Choroid plexus epithelial cell (primary cell): Measurements from ENCODE around the gene SMIM10L2A.

ENCODE experiments used
- DNase-seq: peaks from one replicate; pipeline ENCODE4 v3.0.0-alpha.2; 2010; ENCODE audit warnings: low read depth
- H3K4me3 ChIP-seq: 2 replicates; pipeline ENCODE4 v1.5.1; 2011; ENCODE audit warnings: low read depth, mild to moderate bottlenecking, control low read depth, low read length, moderate library complexity
- CTCF ChIP-seq: conservative IDR thresholded peaks from 2 replicates; pipeline ENCODE4 v1.5.1; 2011; ENCODE audit warnings: low read depth, mild to moderate bottlenecking, control low read depth, inconsistent platforms, low read length, moderate library complexity

The SMIM10L2A gene

GRCh38 chrX:135389717-135390116 is 32.0 kb upstream of the SMIM10L2A start:
- DNase-seq, result no peak
- no peak overlapping the region for H3K4me3 ChIP-seq
- TF ChIP-seq CTCF, result no peak

DNA sequence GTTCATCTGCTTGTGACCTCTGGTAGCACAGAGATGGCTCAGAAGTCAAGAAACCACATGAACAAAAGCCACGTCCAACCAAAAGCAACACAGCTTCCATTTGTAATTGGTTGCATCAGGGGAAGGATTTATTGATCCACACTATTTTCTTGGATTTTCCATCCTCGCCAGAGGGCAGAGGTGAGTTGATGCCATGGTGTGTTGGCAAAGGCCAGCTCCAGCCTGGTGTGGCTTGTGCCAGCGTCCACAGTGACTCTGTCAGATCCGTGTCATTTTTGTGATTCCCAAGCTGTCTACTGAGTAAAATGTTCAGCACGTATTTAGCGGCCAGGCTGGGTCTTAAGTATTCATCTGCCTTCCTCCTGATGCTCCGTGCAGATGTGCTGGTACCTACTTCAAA is 30.0 kb upstream of the SMIM10L2A start:
- H3K4me3 ChIP-seq, result no peak overlapping the region
- no peak for DNase-seq
- TF ChIP-seq CTCF, result no peak

- DNase-seq, result no peak
- no peak overlapping the region for H3K4me3 ChIP-seq
- no peak for TF ChIP-seq CTCF
Observed at GRCh38 chrX:135393051-135393450, 28.7 kb upstream of the SMIM10L2A start.

DNA sequence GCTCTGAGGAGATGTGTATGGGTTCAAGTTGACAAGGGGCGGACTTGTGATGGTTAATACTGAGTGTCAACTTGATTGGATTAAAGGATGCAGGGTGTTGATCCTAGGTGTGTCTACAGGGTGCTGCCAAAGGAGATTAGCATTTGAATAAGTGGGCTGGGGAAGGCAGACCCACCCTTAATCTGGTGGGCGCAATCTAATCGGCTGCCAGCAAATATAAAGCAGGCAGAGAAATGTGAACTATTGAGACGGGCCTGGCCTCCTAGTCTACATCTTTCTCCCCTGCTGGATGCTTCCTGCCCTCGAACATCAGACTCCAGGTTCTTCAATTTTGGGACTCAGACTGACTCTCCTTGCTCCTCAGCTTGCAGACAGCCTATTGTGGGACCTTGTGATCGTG is 26.7 kb upstream of the SMIM10L2A start:
- H3K4me3 ChIP-seq, result no peak overlapping the region
- no peak for TF ChIP-seq CTCF
- no peak for DNase-seq

GRCh38 chrX:135396109-135396508 is 25.6 kb upstream of the SMIM10L2A start:
- no peak overlapping the region for H3K4me3 ChIP-seq
- TF ChIP-seq CTCF, result no peak
- DNase-seq, result no peak

DNA sequence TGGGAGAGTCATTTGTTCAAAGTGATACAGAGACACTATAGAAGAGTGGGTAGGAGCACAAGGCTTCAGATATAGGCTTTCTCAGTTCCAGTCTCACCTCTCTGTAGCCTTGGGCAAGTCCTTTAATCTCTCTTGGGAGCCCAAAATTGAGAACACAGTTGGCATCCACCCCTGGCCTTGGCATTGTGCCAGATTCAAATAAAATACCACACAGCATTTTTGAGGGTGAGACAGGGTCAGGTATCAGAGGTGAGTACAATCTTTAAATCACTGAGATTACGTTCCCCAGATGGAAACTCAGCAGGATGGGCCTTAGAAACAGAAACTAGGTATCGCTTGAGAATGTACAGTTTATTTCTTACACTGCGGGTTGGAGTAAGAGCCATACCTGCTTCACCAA is 25.2 kb upstream of the SMIM10L2A start:
- no peak for TF ChIP-seq CTCF
- no peak for DNase-seq
- no peak overlapping the region for H3K4me3 ChIP-seq

GRCh38 chrX:135397652-135398051 is 24.1 kb upstream of the SMIM10L2A start:
- no peak overlapping the region for H3K4me3 ChIP-seq
- TF ChIP-seq CTCF, result no peak
- DNase-seq, result no peak
